DOHH2 (cell line): Measurements from ENCODE around the gene UBR1.

ENCODE experiments used
- H3F3A ChIP-seq: fragments of 200-600 bp; sonication (generic), shearing (Covaris generic); 2 replicates; pipeline ENCODE4 v1.6.0; 2016; ENCODE audit warnings: antibody characterized with exemption, mild to moderate bottlenecking; ENCODE audit not compliant: control insufficient read depth, insufficient read depth
- H3K27ac ChIP-seq: fragments of 200-600 bp; sonication (generic); 2 replicates; pipeline ENCODE4 v1.5.1; 2014; ENCODE audit warnings: low read depth, mild to moderate bottlenecking, low read length, moderate library complexity
- H3K27me3 ChIP-seq: fragments of 200-600 bp; sonication (generic); 2 replicates; pipeline ENCODE4 v1.6.1; 2014; ENCODE audit warnings: mild to moderate bottlenecking, low read length, mixed read lengths; ENCODE audit not compliant: control insufficient read depth
- H3K36me3 ChIP-seq: fragments of 200-600 bp; sonication (generic); 2 replicates; pipeline ENCODE4 v1.6.1; 2014; ENCODE audit warnings: mild to moderate bottlenecking, low read length, moderate library complexity, mixed read lengths; ENCODE audit not compliant: control insufficient read depth
- H3K4me1 ChIP-seq: fragments of 200-600 bp; sonication (generic); 2 replicates; pipeline ENCODE4 v1.6.1; 2014; ENCODE audit warnings: mild to moderate bottlenecking, low read length, mixed read lengths; ENCODE audit not compliant: control insufficient read depth
- H3K4me2 ChIP-seq: fragments of 200-600 bp; sonication (generic); 2 replicates; pipeline ENCODE4 v1.6.0; 2014; ENCODE audit warnings: mild to moderate bottlenecking, low read length, moderate library complexity
- H3K4me3 ChIP-seq: fragments of 200-600 bp; sonication (generic); 2 replicates; pipeline ENCODE4 v1.5.1; 2014; ENCODE audit warnings: mild to moderate bottlenecking, low read length, mixed read lengths
- H3K79me2 ChIP-seq: fragments of 200-600 bp; sonication (generic); 2 replicates; pipeline ENCODE4 v1.6.1; 2014; ENCODE audit warnings: mild to moderate bottlenecking, low read length, mixed read lengths; ENCODE audit not compliant: control insufficient read depth
- H3K9me2 ChIP-seq: fragments of 200-600 bp; sonication (generic); replicated peaks from 2 replicates; pipeline ENCODE4 v1.6.1; 2014; ENCODE audit warnings: mild to moderate bottlenecking, low read length, mixed read lengths; ENCODE audit not compliant: control insufficient read depth
- H3K9me3 ChIP-seq: fragments of 200-600 bp; sonication (generic); 2 replicates; pipeline ENCODE4 v1.6.1; 2014; ENCODE audit warnings: antibody characterized with exemption, low read length, mixed read lengths; ENCODE audit not compliant: control insufficient read depth, insufficient read depth
- H4K20me1 ChIP-seq: fragments of 200-600 bp; sonication (generic); 2 replicates; pipeline ENCODE4 v1.6.0; 2014; ENCODE audit warnings: low read depth, mild to moderate bottlenecking, antibody characterized with exemption, low read length, moderate library complexity; ENCODE audit not compliant: control insufficient read depth, insufficient read depth
- CTCF ChIP-seq: fragments of 200-600 bp; sonication (generic); IDR thresholded peaks from one replicate; pipeline ENCODE4 v1.5.1; 2014; ENCODE audit warnings: antibody characterized with exemption, mild to moderate bottlenecking, low read depth, low read length; ENCODE audit not compliant: poor library complexity, severe bottlenecking
- EZH2phosphoT487 ChIP-seq: fragments of 200-600 bp; sonication (generic); IDR thresholded peaks from 2 replicates; pipeline ENCODE4 v1.6.1; 2017; ENCODE audit warnings: borderline replicate concordance, mild to moderate bottlenecking, antibody characterized with exemption, low read length, moderate library complexity, mixed read lengths

Gene UBR1

GRCh38 chr15:43081283-43081682 lies 24.6 kb downstream of the UBR1 start:
- no peaks in the 10 kb centered on the region for H3F3A ChIP-seq
- no peaks in the 10 kb centered on the region for H3K9me2 ChIP-seq
- H3K9me3 ChIP-seq = no peaks in the 10 kb centered on the region
- TF ChIP-seq EZH2phosphoT487 (no peak), CTCF (no peak)
- H3K4me3 ChIP-seq = no peak overlapping the region
- H3K27ac ChIP-seq = no peak overlapping the region
- H3K79me2 ChIP-seq = peaks cover 20% of the 10 kb centered on the region
- H4K20me1 ChIP-seq = no peaks in the 10 kb centered on the region
- peaks cover 59% of the 10 kb centered on the region for H3K36me3 ChIP-seq
- H3K4me2 ChIP-seq = no peak overlapping the region
- no peaks in the 10 kb centered on the region for H3K27me3 ChIP-seq
- H3K4me1 ChIP-seq = no peaks in the 10 kb centered on the region

GRCh38 chr15:43071451-43071850 lies 34.4 kb downstream of the UBR1 start:
- Histone ChIP-seq H3K9me3 (no peaks in the 10 kb centered on the region), H3K4me2 (no peak overlapping the region), H3K4me3 (no peak overlapping the region), H3K79me2 (no peaks in the 10 kb centered on the region), H4K20me1 (no peaks in the 10 kb centered on the region), H3K9me2 (no peaks in the 10 kb centered on the region), H3F3A (no peaks in the 10 kb centered on the region), H3K4me1 (no peaks in the 10 kb centered on the region), H3K27ac (no peak overlapping the region), H3K36me3 (peaks cover 69% of the 10 kb centered on the region), H3K27me3 (no peaks in the 10 kb centered on the region)
- no peak for TF ChIP-seq EZH2phosphoT487
- no peak for TF ChIP-seq CTCF

- Histone ChIP-seq H3K79me2 (no peaks in the 10 kb centered on the region), H3K27me3 (no peaks in the 10 kb centered on the region), H3K9me2 (no peaks in the 10 kb centered on the region), H4K20me1 (no peaks in the 10 kb centered on the region), H3K36me3 (peaks cover 73% of the 10 kb centered on the region), H3F3A (no peaks in the 10 kb centered on the region), H3K4me3 (no peak overlapping the region), H3K27ac (no peak overlapping the region), H3K9me3 (no peaks in the 10 kb centered on the region), H3K4me2 (no peak overlapping the region), H3K4me1 (no peaks in the 10 kb centered on the region)
- TF ChIP-seq EZH2phosphoT487 (no peak), CTCF (no peak)
These were observed 34.9 kb downstream of the UBR1 start for GRCh38 chr15:43070893-43071292.

- peaks cover 73% of the 10 kb centered on the region for H3K36me3 ChIP-seq
- no peaks in the 10 kb centered on the region for H3K9me3 ChIP-seq
- H3K9me2 ChIP-seq = no peaks in the 10 kb centered on the region
- H3F3A ChIP-seq = no peaks in the 10 kb centered on the region
- H3K27me3 ChIP-seq = no peaks in the 10 kb centered on the region
- TF ChIP-seq CTCF = no peak
- TF ChIP-seq EZH2phosphoT487 = no peak
- no peaks in the 10 kb centered on the region for H3K79me2 ChIP-seq
- H4K20me1 ChIP-seq = no peaks in the 10 kb centered on the region
- H3K4me3 ChIP-seq = no peak overlapping the region
- H3K4me1 ChIP-seq = no peaks in the 10 kb centered on the region
- no peak overlapping the region for H3K27ac ChIP-seq
- H3K4me2 ChIP-seq = no peak overlapping the region
These were observed 35.6 kb downstream of the UBR1 start for GRCh38 chr15:43070249-43070648.
